Fibroblast of lung (primary cell): ENCODE measurements around the gene FBXW11. TPM values are rescaled to one million over a fixed set of nuclear protein-coding genes. Genes with fewer than 3 reads are reported as not detected.

Source experiments
- DNase-seq, 2 donors: peaks; one replicate each; pipeline versions ENCODE4 v3.0.0 to v3.0.0-alpha.2; 2010; ENCODE audit warnings: low read depth in 2 of 2
- H2AFZ ChIP-seq: 2 replicates; pipeline ENCODE4 v1.5.1; 2012; ENCODE audit warnings: low read length, control low read depth, inconsistent platforms
- H3K27ac ChIP-seq: 2 replicates; pipeline ENCODE4 v1.5.1; 2011; ENCODE audit warnings: low read length, control low read depth; ENCODE audit not compliant: insufficient read depth
- H3K27me3 ChIP-seq: 2 replicates; pipeline ENCODE4 v1.5.1; 2011; ENCODE audit warnings: mild to moderate bottlenecking, low read length; ENCODE audit not compliant: control insufficient read depth, insufficient read depth
- H3K36me3 ChIP-seq: 2 replicates; pipeline ENCODE4 v1.5.1; 2011; ENCODE audit warnings: low read length; ENCODE audit not compliant: control insufficient read depth, insufficient read depth
- H3K4me1 ChIP-seq: 2 replicates; pipeline ENCODE4 v1.5.1; 2011; ENCODE audit warnings: low read length; ENCODE audit not compliant: control insufficient read depth, insufficient read depth; ENCODE audit errors: extremely low read depth
- H3K4me2 ChIP-seq: 2 replicates; pipeline ENCODE4 v1.5.1; 2011; ENCODE audit warnings: low read length, control low read depth; ENCODE audit not compliant: insufficient read depth; ENCODE audit errors: extremely low read depth
- H3K4me3 ChIP-seq, 4 experiments: fragments of 200-600 bp in 1 of 4; sonication (generic) in 1 of 4; replicated peaks in 1 of 4; 2 replicates each; pipeline ENCODE4 v1.5.1; 2011 to 2016; ENCODE audit warnings: low read length in 4 of 4, low read depth in 3 of 4, mild to moderate bottlenecking in 3 of 4, control low read depth in 2 of 4, inconsistent platforms in 1 of 4, mixed read lengths in 1 of 4; ENCODE audit not compliant: insufficient read depth in 1 of 4; ENCODE audit errors: control extremely low read depth in 1 of 4
- H3K79me2 ChIP-seq: 2 replicates; pipeline ENCODE4 v1.5.1; 2012; ENCODE audit warnings: mild to moderate bottlenecking, low read length, inconsistent platforms; ENCODE audit not compliant: control insufficient read depth, insufficient read depth
- H3K9ac ChIP-seq: 2 replicates; pipeline ENCODE4 v1.5.1; 2011; ENCODE audit warnings: mild to moderate bottlenecking, low read length, control low read depth; ENCODE audit not compliant: insufficient read depth
- H3K9me3 ChIP-seq: 2 replicates; pipeline ENCODE4 v1.5.1; 2012; ENCODE audit warnings: low read depth, low read length; ENCODE audit not compliant: control insufficient read depth, insufficient read depth
- H4K20me1 ChIP-seq: 2 replicates; pipeline ENCODE4 v1.5.1; 2011; ENCODE audit warnings: low read length; ENCODE audit not compliant: control insufficient read depth, insufficient read depth; ENCODE audit errors: extremely low read depth
- CTCF ChIP-seq, 2 donors: IDR thresholded peaks in 1 of 2; conservative IDR thresholded peaks in 1 of 2; 1 replicate in 1 of 2; 2 replicates in 1 of 2; pipeline ENCODE4 v1.5.1; 2011 to 2012; ENCODE audit warnings: low read length in 2 of 2, control low read depth in 1 of 2, inconsistent platforms in 1 of 2, low read depth in 1 of 2, mild to moderate bottlenecking in 1 of 2
- EZH2 ChIP-seq: IDR thresholded peaks from 2 replicates; pipeline ENCODE4 v1.5.1; 2012; ENCODE audit warnings: low read length, control low read depth, mild to moderate bottlenecking; ENCODE audit errors: missing control alignments
- polyA plus RNA-seq, 2 donors: library from polyadenylated mRNA; depleted of rRNA in 1 of 2; stranded (reverse) in 1 of 2; unstranded in 1 of 2; fragments of >200 nt; gene quantifications; 2 replicates each; pipeline ENCODE4 v1.2.1, GENCODE V29; 2011 to 2012; ENCODE audit warnings: missing spikeins in 1 of 2
- total RNA-seq: library from RNA; depleted of rRNA; stranded (reverse); fragments of >200 nt; gene quantifications from 2 replicates; pipeline ENCODE4 v1.2.1, GENCODE V29; 2014

Gene FBXW11
- total and polyA plus RNA-seq, 2 donors (not counting 1 experiment from before 2014, with no cell fraction given) = 52.6 to 113 TPM

GRCh38 chr5:171813270-171813669 lies 193.2 kb downstream of the FBXW11 start:
- Histone ChIP-seq H3K79me2 (no peaks in the 10 kb centered on the region), H4K20me1 (no peaks in the 10 kb centered on the region), H3K4me3 (no peak overlapping the region), H3K27me3 (peaks cover 13% of the 10 kb centered on the region), H3K27ac (no peak overlapping the region), H3K36me3 (no peaks in the 10 kb centered on the region), H3K9me3 (no peaks in the 10 kb centered on the region), H3K4me1 (no peaks in the 10 kb centered on the region), H3K9ac (no peak overlapping the region), H2AFZ (no peak overlapping the region), H3K4me2 (no peak overlapping the region)
- TF ChIP-seq EZH2 (no peak), CTCF (conservative IDR thresholded peaks at IDR 0.05 in 1 of 2, IDR thresholded peaks at IDR 0.05 in 1 of 2; ENCODE audit: low read depth in 1 of 2, low read length in 2 of 2) (no peak)
- no peak for DNase-seq

Other genes with a start within 250 kb of the FBXW11 start
- gene SMIM23, start 220.8 kb downstream of the FBXW11 start, total RNA-seq = not detected in 2 replicates
- gene SMIM23, start 220.8 kb downstream of the FBXW11 start, polyA plus RNA-seq = not detected in 2 replicates
- gene STK10, start 181.6 kb upstream of the FBXW11 start, total RNA-seq = 8.5 and 16.0 TPM in 2 replicates
- 8.9 and 11.5 TPM in 2 replicates for gene STK10, start 181.6 kb upstream of the FBXW11 start, polyA plus RNA-seq
- gene EFCAB9, start 187.5 kb upstream of the FBXW11 start, total RNA-seq = not detected in 2 replicates
- not detected in 2 replicates for gene EFCAB9, start 187.5 kb upstream of the FBXW11 start, polyA plus RNA-seq